ENCODE results near the gene C5orf47. TPM values are rescaled to one million over a fixed set of nuclear protein-coding genes. Genes with fewer than 3 reads are reported as not detected.
A peak's percentile ranks its signal among the peaks of the same experiment; 100 is the strongest.
"Not testable (repeated sequence)": the region's sequence is repeated elsewhere in the genome, so short reads cannot be mapped to it uniquely, and the experiment has no call there.

Gene C5orf47
- total RNA-seq, 2 experiments from 2014 or later = not detected

GRCh38 chr5:174011441-174011840 lies 22.5 kb downstream of the C5orf47 start:
- CTCF ChIA-PET = no interaction called here

GRCh38 chr5:174020069-174020927 lies 31.3 kb downstream of the C5orf47 start:
- H3K36me3 Mint-ChIP-seq; H3K4me1 Mint-ChIP-seq (ENCODE audit: low read depth); POLR2A ChIA-PET; H3K27ac Mint-ChIP-seq; H3K9me3 Mint-ChIP-seq; H3K4me3 Mint-ChIP-seq: not testable (repeated sequence)
- CTCF ChIA-PET = interaction anchor here (2.3 kb wide), 1 partner anchor 292 kb away, joined by 7 read pairs; no protein-coding TSS in a partner anchor
- peak; percentile 17 for DNase-seq
- intact Hi-C loops (cut with micrococcal nuclease) = loop anchor here (5.0 kb wide), 1 partner anchor 292 kb away; no protein-coding TSS in a partner anchor
- H3K27me3 Mint-ChIP-seq = peaks cover 29% of the 10 kb centered on the region

More at GRCh38 chr5:174011441-174011840, 22.5 kb downstream of the C5orf47 start:
- H3K27me3 Mint-ChIP-seq = peaks cover 2% of the 10 kb centered on the region
- H3K4me1 Mint-ChIP-seq (ENCODE audit: low read depth) = no peaks in the 10 kb centered on the region
- intact Hi-C loops (cut with micrococcal nuclease) = no loop called here
- POLR2A ChIA-PET = no interaction called here
- no peak overlapping the region for H3K27ac Mint-ChIP-seq
- no peaks in the 10 kb centered on the region for H3K36me3 Mint-ChIP-seq
- H3K4me3 Mint-ChIP-seq = no peak overlapping the region
- no peaks in the 10 kb centered on the region for H3K9me3 Mint-ChIP-seq
- DNase-seq = no peak

DNA sequence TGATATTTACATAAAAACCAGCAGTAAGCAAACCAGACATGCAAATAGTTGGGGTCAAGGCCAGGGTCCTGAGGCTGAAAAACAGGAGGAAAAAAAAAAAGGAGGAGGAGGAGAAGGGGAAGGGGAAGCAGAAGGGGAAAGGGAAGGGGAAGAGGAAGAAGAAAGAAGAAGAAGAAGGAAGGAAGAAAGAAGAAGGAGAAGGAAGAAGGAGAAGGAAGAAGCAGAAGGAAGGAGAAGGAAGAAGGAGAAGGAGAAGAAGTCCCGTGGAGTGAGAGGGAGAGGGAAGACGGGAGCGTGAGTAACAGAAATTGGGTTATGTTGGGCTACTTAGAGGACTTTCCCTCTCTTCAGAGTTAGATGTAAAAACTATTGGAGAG lies 31.9 kb downstream of the C5orf47 start:
- intact Hi-C loops (cut with micrococcal nuclease) = loop anchor here (5.0 kb wide), 1 partner anchor 291 kb away; no protein-coding TSS in a partner anchor
- Mint-ChIP-seq H3K4me3 (no peak overlapping the region), H3K36me3 (no peaks in the 10 kb centered on the region), H3K9me3 (no peaks in the 10 kb centered on the region), H3K27me3 (peaks cover 30% of the 10 kb centered on the region), H3K4me1 (ENCODE audit: low read depth) (no peaks in the 10 kb centered on the region), H3K27ac (no peak overlapping the region)
- no peak for DNase-seq
- POLR2A ChIA-PET = no interaction called here
- CTCF ChIA-PET = interaction anchor here (2.3 kb wide), 1 partner anchor 291 kb away, joined by 7 read pairs; no protein-coding TSS in a partner anchor

GRCh38 chr5:174022384-174023095 lies 33.6 kb downstream of the C5orf47 start:
- peaks cover 31% of the 10 kb centered on the region for H3K27me3 Mint-ChIP-seq
- no peak overlapping the region for H3K4me3 Mint-ChIP-seq
- H3K27ac Mint-ChIP-seq = no peak overlapping the region
- CTCF ChIA-PET = no interaction called here
- intact Hi-C loops (cut with micrococcal nuclease) = loop anchor here (5.0 kb wide), 1 partner anchor 290 kb away; no protein-coding TSS in a partner anchor
- no peak for DNase-seq
- POLR2A ChIA-PET = no interaction called here
- no peaks in the 10 kb centered on the region for H3K9me3 Mint-ChIP-seq
- H3K4me1 Mint-ChIP-seq (ENCODE audit: low read depth) = no peaks in the 10 kb centered on the region
- H3K36me3 Mint-ChIP-seq = no peaks in the 10 kb centered on the region

GRCh38 chr5:174030286-174030685 lies 41.3 kb downstream of the C5orf47 start:
- DNase-seq = no peak
- CTCF ChIA-PET = no interaction called here
- no peaks in the 10 kb centered on the region for H3K36me3 Mint-ChIP-seq

DNA sequence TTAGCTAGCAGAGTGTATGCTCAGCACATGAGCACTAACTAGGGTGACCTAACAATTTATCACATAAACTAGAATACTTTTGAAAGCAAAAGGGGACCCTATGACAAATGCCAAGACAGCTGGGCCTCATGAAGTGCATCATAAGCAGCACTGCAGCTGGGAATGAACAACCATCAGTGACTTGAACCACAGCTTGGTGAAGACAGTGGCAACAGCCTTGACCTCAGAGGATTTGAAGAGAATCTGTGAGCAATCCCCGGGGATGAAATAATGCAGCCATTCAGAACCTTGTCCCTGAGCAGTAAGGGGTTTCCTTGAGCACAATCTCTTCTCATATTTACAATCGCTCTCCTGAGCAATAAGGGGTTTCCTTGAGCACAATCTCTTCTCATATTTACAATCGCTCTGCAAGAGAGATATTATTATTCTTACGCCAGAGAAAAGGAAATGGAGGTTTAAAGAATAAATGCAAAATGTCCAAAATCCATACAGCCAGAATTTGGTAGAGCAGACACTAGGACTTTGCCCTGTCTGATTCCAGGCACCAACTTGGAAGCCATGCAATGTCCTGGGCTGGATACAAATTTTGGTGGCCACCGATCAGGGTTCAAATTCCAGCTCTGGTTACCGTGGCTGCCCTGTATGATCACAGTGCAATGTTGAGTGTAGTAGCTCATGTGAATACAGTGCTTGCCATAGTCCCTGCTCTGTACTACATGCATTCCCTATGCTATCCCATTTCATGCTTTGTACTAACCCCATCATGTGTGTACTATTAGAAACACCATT lies 55.7 kb downstream of the C5orf47 start:
- ChIA-PET POLR2A (no interaction called here), CTCF (interaction anchor here (1.5 kb wide), 1 partner anchor 267 kb away, joined by 8 read pairs; no protein-coding TSS in a partner anchor)

More at GRCh38 chr5:174030286-174030685, 41.3 kb downstream of the C5orf47 start:
- intact Hi-C loops (cut with micrococcal nuclease) = no loop called here
- no peaks in the 10 kb centered on the region for H3K4me1 Mint-ChIP-seq (ENCODE audit: low read depth)
- H3K27ac Mint-ChIP-seq = no peak overlapping the region
- POLR2A ChIA-PET = no interaction called here
- no peak overlapping the region for H3K4me3 Mint-ChIP-seq
- peaks cover 7% of the 10 kb centered on the region for H3K27me3 Mint-ChIP-seq
- peaks cover 27% of the 10 kb centered on the region for H3K9me3 Mint-ChIP-seq

GRCh38 chr5:174045470-174046025 lies 56.6 kb downstream of the C5orf47 start, which contains the start of gene NSG2:
Gene NSG2 (plus strand): TSS chr5:174045706. CDS start chr5:174046756, 1,050 bp downstream.
- POLR2A ChIA-PET = no interaction called here
- H3K4me3 Mint-ChIP-seq = no peak within 1 kb of the TSS
- intact Hi-C loops (cut with micrococcal nuclease) = no loop called here
- H3K9me3 Mint-ChIP-seq = no peaks in the 10 kb centered on the region
- H3K4me1 Mint-ChIP-seq (ENCODE audit: low read depth) = no peaks in the 10 kb centered on the region
- no peaks in the 10 kb centered on the region for H3K36me3 Mint-ChIP-seq
- H3K27ac Mint-ChIP-seq = no peak within 1 kb of the TSS
- DNase-seq = peak; percentile 59
- CTCF ChIA-PET = interaction anchor here (1.5 kb wide), 1 partner anchor 266 kb away, joined by 8 read pairs; no protein-coding TSS in a partner anchor
- peaks cover 21% of the 10 kb centered on the region for H3K27me3 Mint-ChIP-seq

More for the DNA sequence above, 55.7 kb downstream of the C5orf47 start:
- peaks cover 24% of the 10 kb centered on the region for H3K27me3 Mint-ChIP-seq
- DNase-seq = no peak
- intact Hi-C loops (cut with micrococcal nuclease) = no loop called here
- no peaks in the 10 kb centered on the region for H3K36me3 Mint-ChIP-seq
- no peak overlapping the region for H3K27ac Mint-ChIP-seq
- H3K4me3 Mint-ChIP-seq = no peak overlapping the region
- H3K4me1 Mint-ChIP-seq (ENCODE audit: low read depth) = no peaks in the 10 kb centered on the region
- H3K9me3 Mint-ChIP-seq = no peaks in the 10 kb centered on the region

DNA sequence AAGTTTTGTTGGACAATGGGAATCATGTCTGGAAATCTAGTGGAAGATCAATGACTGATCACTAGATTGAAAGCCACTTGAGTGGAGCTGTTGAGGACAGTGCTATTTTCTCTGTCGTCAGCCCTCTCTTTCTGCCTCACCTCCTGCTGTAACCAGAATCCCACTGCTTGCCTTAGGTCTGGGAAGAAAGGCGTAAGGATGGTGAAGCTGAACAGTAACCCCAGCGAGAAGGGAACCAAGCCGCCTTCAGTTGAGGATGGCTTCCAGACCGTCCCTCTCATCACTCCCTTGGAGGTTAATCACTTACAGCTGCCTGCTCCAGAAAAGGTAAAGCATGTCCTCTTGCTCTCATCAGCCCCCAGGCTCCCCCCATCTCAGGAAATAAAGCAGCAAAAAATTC lies 57.6 kb downstream of the C5orf47 start:
- Mint-ChIP-seq H3K27me3 (peaks cover 22% of the 10 kb centered on the region), H3K36me3 (no peaks in the 10 kb centered on the region), H3K27ac (no peak overlapping the region), H3K4me1 (ENCODE audit: low read depth) (no peaks in the 10 kb centered on the region), H3K4me3 (no peak overlapping the region), H3K9me3 (no peaks in the 10 kb centered on the region)
- no peak for DNase-seq
- CTCF ChIA-PET = interaction anchor here (1.5 kb wide), 1 partner anchor 265 kb away, joined by 8 read pairs; no protein-coding TSS in a partner anchor
- intact Hi-C loops (cut with micrococcal nuclease) = no loop called here
- POLR2A ChIA-PET = no interaction called here

DNA sequence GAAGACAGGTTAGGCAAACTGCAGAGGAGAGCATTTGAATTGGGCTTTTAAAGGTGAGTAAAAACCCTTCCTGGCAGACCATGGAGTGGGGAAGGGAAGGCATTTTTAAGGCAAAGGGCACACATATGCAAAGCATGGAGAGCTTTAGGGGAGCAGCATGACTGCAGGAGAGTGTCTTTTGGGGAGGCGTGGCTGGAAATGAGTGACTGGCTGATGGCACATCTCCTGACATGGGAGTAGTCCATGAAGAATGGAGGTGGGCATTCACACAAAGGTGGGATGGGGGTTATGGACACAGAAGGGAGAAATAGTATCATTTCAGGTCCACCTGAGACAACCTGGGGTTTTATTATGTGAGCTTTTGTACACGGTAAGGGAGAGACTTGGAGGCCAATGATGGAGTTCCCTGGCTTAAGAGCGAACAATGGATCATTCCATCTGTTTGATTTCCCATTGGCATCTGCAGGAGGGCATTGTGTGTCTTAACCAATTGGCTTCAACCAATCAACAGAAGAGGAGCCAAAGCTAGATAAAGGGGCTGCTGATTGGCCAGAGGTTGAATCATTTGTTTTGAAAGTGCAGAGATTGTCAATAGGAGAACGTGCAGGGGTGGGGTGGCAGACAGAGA lies 58.6 kb downstream of the C5orf47 start:
- no peak overlapping the region for H3K27ac Mint-ChIP-seq
- no peak overlapping the region for H3K4me3 Mint-ChIP-seq
- intact Hi-C loops (cut with micrococcal nuclease) = no loop called here
- POLR2A ChIA-PET = no interaction called here
- CTCF ChIA-PET = no interaction called here
- H3K27me3 Mint-ChIP-seq = peaks cover 20% of the 10 kb centered on the region
- H3K4me1 Mint-ChIP-seq (ENCODE audit: low read depth) = no peaks in the 10 kb centered on the region
- DNase-seq = no peak
- no peaks in the 10 kb centered on the region for H3K36me3 Mint-ChIP-seq
- no peaks in the 10 kb centered on the region for H3K9me3 Mint-ChIP-seq

DNA sequence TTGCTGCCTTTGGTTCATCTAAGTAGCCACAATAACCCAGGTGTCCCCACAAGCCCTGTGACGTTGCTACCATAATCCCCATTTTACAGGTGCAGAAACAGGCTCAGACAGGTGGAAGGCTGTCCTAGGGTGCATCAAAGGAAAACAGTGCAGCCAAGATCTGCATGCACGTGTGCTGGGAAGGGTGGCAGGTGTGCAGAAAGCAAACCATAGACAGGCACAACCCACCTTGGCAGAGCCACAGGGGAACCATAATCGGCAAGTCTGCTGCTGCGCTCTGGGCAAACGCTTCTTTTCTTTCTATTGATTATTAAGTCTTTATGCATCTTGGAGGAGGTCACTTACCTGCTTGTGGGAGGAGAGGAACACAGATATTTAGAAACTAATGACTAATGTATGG lies 63.7 kb downstream of the C5orf47 start:
- intact Hi-C loops (cut with micrococcal nuclease) = no loop called here
- peaks cover 3% of the 10 kb centered on the region for H3K27me3 Mint-ChIP-seq
- ChIA-PET POLR2A (no interaction called here), CTCF (no interaction called here)
- H3K27ac Mint-ChIP-seq = no peak overlapping the region
- H3K36me3 Mint-ChIP-seq = no peaks in the 10 kb centered on the region
- no peaks in the 10 kb centered on the region for H3K4me1 Mint-ChIP-seq (ENCODE audit: low read depth)
- no peaks in the 10 kb centered on the region for H3K9me3 Mint-ChIP-seq
- no peak overlapping the region for H3K4me3 Mint-ChIP-seq
- no peak for DNase-seq

GRCh38 chr5:174053905-174054304 lies 64.9 kb downstream of the C5orf47 start:
- DNase-seq = no peak
- Mint-ChIP-seq H3K27me3 (peaks cover 8% of the 10 kb centered on the region), H3K4me3 (no peak overlapping the region), H3K9me3 (no peaks in the 10 kb centered on the region), H3K36me3 (no peaks in the 10 kb centered on the region), H3K27ac (no peak overlapping the region), H3K4me1 (ENCODE audit: low read depth) (no peaks in the 10 kb centered on the region)
- intact Hi-C loops (cut with micrococcal nuclease) = no loop called here
- POLR2A ChIA-PET = no interaction called here
- CTCF ChIA-PET = no interaction called here

Data from activated CD4-positive, alpha-beta memory T cell treated with anti-CD3 and anti-CD28 coated beads for 36 hours (primary cell).